K562 (cell line): ENCODE data around the gene LPCAT2. TPM values are rescaled to one million over a fixed set of nuclear protein-coding genes. Genes with fewer than 3 reads are reported as not detected.

Experiments used
- ATAC-seq: fragments of 200-7000 bp; cut with Tn5 transposase; 3 replicates; pipeline ENCODE4 v1.9.1; 2020; ENCODE audit warnings: moderate library complexity
- BruUV-seq: library from RNA; stranded (reverse); fragments of 400-500 nt; replicated peaks from 2 replicates; lab custom pipeline; 2021; lab: Mats Ljungman, UMichigan
- CTCF ChIA-PET: fragments of 300-600 bp; formaldehyde crosslinking; extraction: SDS; loops from one replicate; lab custom pipeline; 2021; ENCODE audit warnings: low intra/inter-chr PET ratio; lab: Yijun Ruan, JAX
- POLR2A ChIA-PET: fragments of 300-600, 350-650 bp; sonication (Branson Sonifier 250); formaldehyde crosslinking; extraction: SDS; loops from one replicate; lab custom pipeline; 2021; ENCODE audit warnings: antibody characterized with exemption, inconsistent platforms; lab: Yijun Ruan, JAX
- DNase-seq, 4 experiments: peaks; one replicate each; pipeline versions ENCODE4 v3.0.0 to v3.0.0-alpha.2; 2011 to 2018; ENCODE audit warnings: low spot score in 3 of 4, mixed read lengths in 3 of 4; ENCODE audit errors: extremely low read depth in 1 of 4
- FAIRE-seq: peaks from 2 replicates; lab custom pipeline; 2011; peaks lifted over from hg19 to GRCh38; lab: Jason Lieb, UNC
- H2AFZ ChIP-seq: 2 replicates; pipeline ENCODE4 v1.6.0; 2011; ENCODE audit warnings: low read depth, low read length, control low read depth, inconsistent platforms
- H3K27ac ChIP-seq: fragments of 200-600 bp; 3 replicates; pipeline ENCODE4 v1.8.0; 2011; ENCODE audit warnings: low read depth, mild to moderate bottlenecking, control low read depth, inconsistent platforms, low read length, moderate library complexity, mixed read lengths; ENCODE audit errors: extremely low read depth
- H3K27me3 ChIP-seq, 2 experiments: fragments of 300-600 bp in 1 of 2; 2 replicates in 1 of 2; 3 replicates in 1 of 2; pipeline versions ENCODE4 v1.6.0 to v1.8.0; 2011; ENCODE audit warnings: inconsistent platforms in 2 of 2, low read length in 2 of 2, mild to moderate bottlenecking in 1 of 2, mixed read lengths in 1 of 2, moderate library complexity in 1 of 2; ENCODE audit not compliant: control insufficient read depth in 2 of 2, insufficient read depth in 2 of 2
- H3K36me3 ChIP-seq: fragments of 300-600 bp; 3 replicates; pipeline ENCODE4 v1.8.0; 2011; ENCODE audit warnings: mild to moderate bottlenecking, low read length, inconsistent platforms; ENCODE audit not compliant: control insufficient read depth, insufficient read depth
- H3K4me1 ChIP-seq, 2 experiments: fragments of 200-600 bp in 1 of 2; replicated peaks in 1 of 2; 2 replicates in 1 of 2; 3 replicates in 1 of 2; pipeline versions ENCODE4 v1.5.1 to v1.8.0; 2011; ENCODE audit warnings: inconsistent platforms in 2 of 2, low read length in 2 of 2, mild to moderate bottlenecking in 1 of 2, mixed read lengths in 1 of 2, moderate library complexity in 1 of 2; ENCODE audit not compliant: control insufficient read depth in 2 of 2, insufficient read depth in 2 of 2
- H3K4me2 ChIP-seq: 2 replicates; pipeline ENCODE4 v1.6.1; 2011; ENCODE audit warnings: low read length, control low read depth, inconsistent platforms, mixed read lengths; ENCODE audit not compliant: insufficient read depth
- H3K4me3 ChIP-seq: fragments of 200-600 bp; sonication (generic), shearing (Covaris generic); 2 replicates; pipeline ENCODE4 v1.5.1; 2016; ENCODE audit warnings: control low read depth, inconsistent platforms
- H3K79me2 ChIP-seq: fragments of 200-600 bp; 3 replicates; pipeline ENCODE4 v1.8.0; 2011; ENCODE audit warnings: low read length, inconsistent platforms; ENCODE audit not compliant: control insufficient read depth, insufficient read depth
- H3K9ac ChIP-seq, 2 experiments: 2 replicates each; pipeline versions ENCODE4 v1.6.0 to v1.6.1; 2011; ENCODE audit warnings: low read depth in 2 of 2, low read length in 2 of 2, control low read depth in 1 of 2, inconsistent platforms in 1 of 2, mild to moderate bottlenecking in 1 of 2, mixed read lengths in 1 of 2; ENCODE audit not compliant: insufficient read depth in 1 of 2
- H3K9me1 ChIP-seq: one replicate; pipeline ENCODE4 v1.6.0; 2011; ENCODE audit warnings: inconsistent platforms, mild to moderate bottlenecking, low read length, moderate library complexity; ENCODE audit not compliant: control insufficient read depth, insufficient read depth
- H3K9me3 ChIP-seq: replicated peaks from 2 replicates; pipeline ENCODE4 v1.5.1; 2011; ENCODE audit warnings: low read depth, low read length, inconsistent platforms; ENCODE audit not compliant: control insufficient read depth, insufficient read depth
- H4K20me1 ChIP-seq: replicated peaks from 2 replicates; pipeline ENCODE4 v1.6.1; 2011; ENCODE audit warnings: low read length, inconsistent platforms, mixed read lengths; ENCODE audit not compliant: control insufficient read depth, insufficient read depth
- ARID2 ChIP-seq: fragments of 450-650 bp; IDR thresholded peaks from 2 replicates; pipeline ENCODE4 v1.6.1; 2017; ENCODE audit warnings: antibody characterized with exemption, mild to moderate bottlenecking
- ZNF507 ChIP-seq: conservative IDR thresholded peaks from 2 replicates; pipeline ENCODE4 v1.6.1; 2017; ENCODE audit warnings: missing genetic modification characterization, missing compliant biosample characterization
- ZNF830 ChIP-seq: fragments of 250-450 bp; sonication (Bioruptor Pico); IDR thresholded peaks from 2 replicates; pipeline ENCODE4 v1.5.0; 2021; ENCODE audit warnings: mild to moderate bottlenecking
- WGBS: fragments of 100-300 bp; shearing (Covaris generic); methylation state at CpG from one replicate; pipeline ENCODE4 v1.1.6; 2016; ENCODE audit warnings: low coverage, mixed read lengths; ENCODE audit not compliant: insufficient coverage; ENCODE audit errors: missing lambda C conversion rate; 5-methylcytosine and 5-hydroxymethylcytosine counted together
- in situ Hi-C: fragments of 300-500 bp; cut with MboI; formaldehyde crosslinking; loops from 4 replicates; pipeline ENCODE4 v1.15.0; 2018; ENCODE audit warnings: inconsistent platforms, mixed read lengths
- intact Hi-C: fragments of 100-400 bp; cut with micrococcal nuclease; formaldehyde crosslinking; loops from 2 replicates; pipeline ENCODE4 v1.14.2; 2022
- polyA plus RNA-seq, 8 experiments: library from polyadenylated mRNA; depleted of rRNA in 4 of 8; stranded (reverse) in 5 of 8; unstranded in 3 of 8; fragments of >200 nt; fragmentation: Nextera tagmentation in 2 of 8; fragmentation: Illumina TruSeq in 1 of 8; extraction: Ambion mirVana in 2 of 8; extraction: Trizol in 1 of 8; gene quantifications; 2 replicates each; pipeline versions ENCODE4 v1.2.1 to v1.2.3, GENCODE V29; 2011 to 2014; ENCODE audit warnings: inconsistent platforms in 1 of 8, missing spikeins in 1 of 8
- total RNA-seq, 7 experiments: library from RNA; depleted of rRNA in 6 of 7; stranded (reverse); fragments of >200 nt in 6 of 7; fragmentation: Illumina TruSeq in 2 of 7; extraction: Trizol in 2 of 7; gene quantifications; 2 replicates each; pipeline versions ENCODE4 v1.2.1 to v1.2.3, GENCODE V29; 2011 to 2021; ENCODE audit warnings: low replicate concordance in 1 of 7
- TF ChIP-seq, protein P1 (sequence below): fragments of 250-450 bp; sonication (Bioruptor Pico); IDR thresholded peaks from 2 replicates; pipeline ENCODE4 v1.4.0; 2020; ENCODE audit warnings: mild to moderate bottlenecking, moderate library complexity
- TF ChIP-seq, protein P2 (sequence below): fragments of 450-650 bp; IDR thresholded peaks from 2 replicates; pipeline ENCODE4 v1.7.0; 2016; ENCODE audit warnings: borderline replicate concordance
- TF ChIP-seq, protein P3 (sequence below), 2 experiments: fragments of 450-650 bp; IDR thresholded peaks; 2 replicates each; pipeline ENCODE4 v1.6.1; 2016; ENCODE audit warnings: mild to moderate bottlenecking in 2 of 2, borderline replicate concordance in 1 of 2, low read depth in 1 of 2, moderate library complexity in 1 of 2
- TF ChIP-seq, protein P4 (sequence below): fragments of 250-450 bp; sonication (Bioruptor Pico); IDR thresholded peaks from 2 replicates; pipeline ENCODE4 v1.4.0; 2020

The LPCAT2 gene
- total and polyA plus RNA-seq, 9 of the 15 experiments (the other 6 are each of a cell fraction or from before 2014, with no cell fraction given), result 2.9 to 15.0 (median 7.3) TPM

DNA sequence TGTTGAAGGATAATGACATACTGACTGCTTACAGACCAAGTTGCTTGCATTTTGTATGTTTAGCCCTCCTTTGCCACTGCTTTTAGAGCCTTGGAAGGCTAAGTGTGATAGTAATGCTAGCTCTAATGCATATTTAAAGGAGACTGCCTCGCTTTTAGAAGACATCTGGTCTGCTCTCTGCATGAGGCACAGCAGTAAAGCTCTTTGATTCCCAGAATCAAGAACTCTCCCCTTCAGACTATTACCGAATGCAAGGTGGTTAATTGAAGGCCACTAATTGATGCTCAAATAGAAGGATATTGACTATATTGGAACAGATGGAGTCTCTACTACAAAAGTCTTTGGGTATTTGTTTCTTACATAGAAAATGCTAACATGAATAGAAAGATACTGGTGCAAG, 76.8 kb downstream of the LPCAT2 start:
- BruUV-seq, result no TSS peak
- no peak for TF ChIP-seq ARID2
- TF ChIP-seq ZNF830 (CRISPR knock-in tag), result no peak
- TF ChIP-seq, protein P1, sequence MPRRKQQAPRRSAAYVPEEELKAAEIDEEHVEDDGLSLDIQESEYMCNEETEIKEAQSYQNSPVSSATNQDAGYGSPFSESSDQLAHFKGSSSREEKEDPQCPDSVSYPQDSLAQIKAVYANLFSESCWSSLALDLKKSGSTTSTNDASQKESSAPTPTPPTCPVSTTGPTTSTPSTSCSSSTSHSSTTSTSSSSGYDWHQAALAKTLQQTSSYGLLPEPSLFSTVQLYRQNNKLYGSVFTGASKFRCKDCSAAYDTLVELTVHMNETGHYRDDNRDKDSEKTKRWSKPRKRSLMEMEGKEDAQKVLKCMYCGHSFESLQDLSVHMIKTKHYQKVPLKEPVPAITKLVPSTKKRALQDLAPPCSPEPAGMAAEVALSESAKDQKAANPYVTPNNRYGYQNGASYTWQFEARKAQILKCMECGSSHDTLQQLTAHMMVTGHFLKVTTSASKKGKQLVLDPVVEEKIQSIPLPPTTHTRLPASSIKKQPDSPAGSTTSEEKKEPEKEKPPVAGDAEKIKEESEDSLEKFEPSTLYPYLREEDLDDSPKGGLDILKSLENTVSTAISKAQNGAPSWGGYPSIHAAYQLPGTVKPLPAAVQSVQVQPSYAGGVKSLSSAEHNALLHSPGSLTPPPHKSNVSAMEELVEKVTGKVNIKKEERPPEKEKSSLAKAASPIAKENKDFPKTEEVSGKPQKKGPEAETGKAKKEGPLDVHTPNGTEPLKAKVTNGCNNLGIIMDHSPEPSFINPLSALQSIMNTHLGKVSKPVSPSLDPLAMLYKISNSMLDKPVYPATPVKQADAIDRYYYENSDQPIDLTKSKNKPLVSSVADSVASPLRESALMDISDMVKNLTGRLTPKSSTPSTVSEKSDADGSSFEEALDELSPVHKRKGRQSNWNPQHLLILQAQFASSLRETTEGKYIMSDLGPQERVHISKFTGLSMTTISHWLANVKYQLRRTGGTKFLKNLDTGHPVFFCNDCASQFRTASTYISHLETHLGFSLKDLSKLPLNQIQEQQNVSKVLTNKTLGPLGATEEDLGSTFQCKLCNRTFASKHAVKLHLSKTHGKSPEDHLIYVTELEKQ (CRISPR knock-in tag), result no peak
- TF ChIP-seq, protein P2, sequence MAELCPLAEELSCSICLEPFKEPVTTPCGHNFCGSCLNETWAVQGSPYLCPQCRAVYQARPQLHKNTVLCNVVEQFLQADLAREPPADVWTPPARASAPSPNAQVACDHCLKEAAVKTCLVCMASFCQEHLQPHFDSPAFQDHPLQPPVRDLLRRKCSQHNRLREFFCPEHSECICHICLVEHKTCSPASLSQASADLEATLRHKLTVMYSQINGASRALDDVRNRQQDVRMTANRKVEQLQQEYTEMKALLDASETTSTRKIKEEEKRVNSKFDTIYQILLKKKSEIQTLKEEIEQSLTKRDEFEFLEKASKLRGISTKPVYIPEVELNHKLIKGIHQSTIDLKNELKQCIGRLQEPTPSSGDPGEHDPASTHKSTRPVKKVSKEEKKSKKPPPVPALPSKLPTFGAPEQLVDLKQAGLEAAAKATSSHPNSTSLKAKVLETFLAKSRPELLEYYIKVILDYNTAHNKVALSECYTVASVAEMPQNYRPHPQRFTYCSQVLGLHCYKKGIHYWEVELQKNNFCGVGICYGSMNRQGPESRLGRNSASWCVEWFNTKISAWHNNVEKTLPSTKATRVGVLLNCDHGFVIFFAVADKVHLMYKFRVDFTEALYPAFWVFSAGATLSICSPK, result no peak
- TF ChIP-seq, protein P3, sequence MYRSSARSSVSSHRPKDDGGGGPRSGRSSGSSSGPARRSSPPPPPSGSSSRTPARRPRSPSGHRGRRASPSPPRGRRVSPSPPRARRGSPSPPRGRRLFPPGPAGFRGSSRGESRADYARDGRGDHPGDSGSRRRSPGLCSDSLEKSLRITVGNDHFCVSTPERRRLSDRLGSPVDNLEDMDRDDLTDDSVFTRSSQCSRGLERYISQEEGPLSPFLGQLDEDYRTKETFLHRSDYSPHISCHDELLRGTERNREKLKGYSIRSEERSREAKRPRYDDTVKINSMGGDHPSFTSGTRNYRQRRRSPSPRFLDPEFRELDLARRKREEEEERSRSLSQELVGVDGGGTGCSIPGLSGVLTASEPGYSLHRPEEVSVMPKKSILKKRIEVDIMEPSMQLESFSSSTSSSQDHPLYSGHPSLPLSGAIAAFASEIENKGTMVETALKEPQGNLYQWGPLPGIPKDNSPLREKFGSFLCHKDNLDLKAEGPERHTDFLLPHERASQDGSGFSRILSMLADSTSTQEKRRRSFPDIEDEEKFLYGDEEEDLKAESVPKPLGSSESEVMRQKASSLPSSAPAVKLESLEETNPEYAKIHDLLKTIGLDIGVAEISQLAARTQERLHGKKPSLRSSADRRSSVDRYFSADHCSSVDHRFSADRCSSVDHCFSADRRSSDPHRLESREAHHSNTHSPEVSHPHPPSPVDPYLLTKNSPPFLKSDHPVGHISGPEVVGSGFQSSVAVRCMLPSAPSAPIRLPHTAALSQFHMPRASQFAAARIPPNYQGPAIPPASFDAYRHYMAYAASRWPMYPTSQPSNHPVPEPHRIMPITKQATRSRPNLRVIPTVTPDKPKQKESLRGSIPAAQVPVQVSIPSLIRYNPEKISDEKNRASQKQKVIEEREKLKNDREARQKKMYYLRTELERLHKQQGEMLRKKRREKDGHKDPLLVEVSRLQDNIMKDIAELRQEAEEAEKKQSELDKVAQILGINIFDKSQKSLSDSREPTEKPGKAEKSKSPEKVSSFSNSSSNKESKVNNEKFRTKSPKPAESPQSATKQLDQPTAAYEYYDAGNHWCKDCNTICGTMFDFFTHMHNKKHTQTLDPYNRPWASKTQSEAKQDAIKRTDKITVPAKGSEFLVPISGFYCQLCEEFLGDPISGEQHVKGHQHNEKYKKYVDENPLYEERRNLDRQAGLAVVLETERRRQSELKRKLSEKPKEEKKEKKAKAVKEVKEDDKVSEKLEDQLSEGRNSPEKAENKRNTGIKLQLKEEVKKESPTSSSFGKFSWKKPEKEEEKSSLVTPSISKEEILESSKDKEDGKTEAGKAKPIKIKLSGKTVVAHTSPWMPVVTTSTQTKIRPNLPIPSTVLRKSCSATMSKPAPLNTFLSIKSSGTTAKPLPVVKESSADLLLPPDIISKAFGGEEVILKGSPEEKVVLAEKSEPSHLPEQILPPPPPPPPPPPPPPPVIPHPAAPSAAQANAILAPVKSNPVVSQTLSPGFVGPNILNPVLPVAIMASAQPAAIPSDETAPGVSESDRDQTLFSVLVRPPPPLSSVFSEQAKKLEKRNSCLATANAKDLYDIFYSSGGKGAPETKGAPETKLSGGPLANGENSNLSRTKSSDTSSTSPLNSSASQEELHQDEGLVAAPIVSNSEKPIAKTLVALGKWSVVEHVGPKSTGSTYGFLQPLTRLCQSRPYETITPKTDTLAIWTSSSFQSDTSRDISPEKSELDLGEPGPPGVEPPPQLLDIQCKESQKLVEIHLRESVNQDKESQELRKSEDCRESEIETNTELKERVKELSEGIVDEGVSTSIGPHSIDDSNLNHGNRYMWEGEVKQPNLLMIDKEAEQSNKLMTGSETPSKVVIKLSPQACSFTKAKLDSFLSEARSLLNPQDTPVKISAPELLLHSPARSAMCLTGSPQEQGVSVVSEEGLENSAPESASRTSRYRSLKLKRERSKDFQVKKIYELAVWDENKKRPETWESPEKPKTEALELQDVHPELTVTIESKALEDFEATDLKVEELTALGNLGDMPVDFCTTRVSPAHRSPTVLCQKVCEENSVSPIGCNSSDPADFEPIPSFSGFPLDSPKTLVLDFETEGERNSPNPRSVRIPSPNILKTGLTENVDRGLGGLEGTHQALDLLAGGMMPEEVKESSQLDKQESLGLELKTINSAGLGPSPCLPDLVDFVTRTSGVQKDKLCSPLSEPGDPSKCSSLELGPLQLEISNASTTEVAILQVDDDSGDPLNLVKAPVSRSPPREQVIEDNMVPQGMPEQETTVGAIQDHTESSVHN (IDR thresholded peaks at IDR 0.05; ENCODE audit: borderline replicate concordance in 1 of 2, low read depth in 1 of 2), result no peak
- no peak for TF ChIP-seq ZNF507
- TF ChIP-seq, protein P4, sequence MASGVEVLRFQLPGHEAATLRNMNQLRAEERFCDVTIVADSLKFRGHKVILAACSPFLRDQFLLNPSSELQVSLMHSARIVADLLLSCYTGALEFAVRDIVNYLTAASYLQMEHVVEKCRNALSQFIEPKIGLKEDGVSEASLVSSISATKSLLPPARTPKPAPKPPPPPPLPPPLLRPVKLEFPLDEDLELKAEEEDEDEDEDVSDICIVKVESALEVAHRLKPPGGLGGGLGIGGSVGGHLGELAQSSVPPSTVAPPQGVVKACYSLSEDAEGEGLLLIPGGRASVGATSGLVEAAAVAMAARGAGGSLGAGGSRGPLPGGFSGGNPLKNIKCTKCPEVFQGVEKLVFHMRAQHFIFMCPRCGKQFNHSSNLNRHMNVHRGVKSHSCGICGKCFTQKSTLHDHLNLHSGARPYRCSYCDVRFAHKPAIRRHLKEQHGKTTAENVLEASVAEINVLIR, result no peak

More for the DNA sequence above, 76.8 kb downstream of the LPCAT2 start:
- Histone ChIP-seq H3K4me2 (no peak overlapping the region), H3K4me3 (no peak overlapping the region), H3K9me1 (no peaks in the 10 kb centered on the region), H3K27ac (no peak overlapping the region), H3K27me3 (no peaks in the 10 kb centered on the region), H2AFZ (no peak overlapping the region), H3K9ac (no peak overlapping the region), H3K36me3 (no peaks in the 10 kb centered on the region), H3K79me2 (no peaks in the 10 kb centered on the region), H3K4me1 (no peaks in the 10 kb centered on the region), H4K20me1 (no peaks in the 10 kb centered on the region), H3K9me3 (no peaks in the 10 kb centered on the region)
- FAIRE-seq (no peak), DNase-seq (no peak), ATAC-seq (no peak)
- in situ Hi-C loops (no loop called here), intact Hi-C loops (no loop called here)
- CTCF ChIA-PET, result no interaction called here
- POLR2A ChIA-PET, result interaction anchor here (0.6 kb wide), 1 partner anchor 884 kb away, joined by 3 read pairs; no protein-coding TSS in a partner anchor
- WGBS, result 11% methylated on average over 2 of the region's 2 CpGs
